ENCODE measurements around the gene MTTP. TPM values are rescaled to one million over a fixed set of nuclear protein-coding genes. Genes with fewer than 3 reads are reported as not detected.

MTTP gene
- total RNA-seq, 1 donor from 2014 or later: not detected

DNA sequence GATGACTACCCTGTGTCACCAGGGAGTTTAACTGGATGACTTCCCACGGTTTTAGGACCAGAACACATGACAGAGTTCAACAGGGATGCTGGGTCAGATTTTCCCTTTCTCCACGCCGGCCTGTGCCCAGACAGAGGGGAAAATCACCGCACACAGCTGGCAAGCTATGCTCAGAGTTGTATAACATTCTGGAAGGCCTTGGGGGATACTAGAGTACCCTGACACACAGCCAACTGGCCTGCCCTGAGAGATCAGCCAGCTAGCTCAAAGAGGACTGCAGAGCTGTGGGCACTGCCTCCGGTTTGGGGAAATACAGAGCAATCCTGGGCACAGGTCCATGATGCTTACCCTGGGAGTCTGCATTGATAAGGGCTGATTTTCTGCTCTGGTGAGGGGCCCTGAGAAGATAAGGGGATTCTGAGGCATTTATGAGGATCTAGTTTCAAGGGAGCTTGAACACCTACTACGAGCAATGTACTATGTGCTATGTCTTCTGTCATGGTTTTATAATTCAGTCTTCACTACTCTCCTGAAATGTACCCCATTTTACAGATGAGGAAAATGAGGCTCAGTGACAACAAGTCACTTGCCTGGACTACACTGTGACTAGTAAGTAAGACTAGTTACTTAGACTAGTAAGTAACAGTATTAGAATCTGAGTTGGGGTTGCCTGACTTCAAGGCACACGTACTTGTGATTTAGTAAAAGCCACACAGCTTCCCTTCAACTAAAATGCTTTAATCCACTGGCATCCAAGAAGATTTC, 68.3 kb downstream of the MTTP start:
- ATAC-seq: no peak

DNA sequence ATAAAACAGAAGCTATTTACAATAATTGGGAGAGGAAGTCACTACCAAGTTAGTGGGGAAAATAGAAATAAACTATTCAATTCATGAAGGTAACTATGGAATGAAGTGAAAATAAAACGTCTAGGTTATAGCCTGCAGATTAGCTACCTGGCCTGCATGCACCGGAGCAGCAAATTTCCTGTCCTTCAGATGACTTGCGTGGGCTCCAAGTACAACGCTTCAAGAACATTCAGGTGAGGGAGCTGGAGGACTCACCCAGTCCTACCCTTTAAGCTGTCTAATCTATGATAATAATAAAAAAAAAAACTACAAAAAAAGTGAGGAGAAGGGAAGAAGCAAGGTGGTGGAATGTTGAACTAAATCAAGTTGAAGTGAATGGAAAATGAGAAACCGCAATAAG, 69.8 kb downstream of the MTTP start:
- ATAC-seq: no peak

DNA sequence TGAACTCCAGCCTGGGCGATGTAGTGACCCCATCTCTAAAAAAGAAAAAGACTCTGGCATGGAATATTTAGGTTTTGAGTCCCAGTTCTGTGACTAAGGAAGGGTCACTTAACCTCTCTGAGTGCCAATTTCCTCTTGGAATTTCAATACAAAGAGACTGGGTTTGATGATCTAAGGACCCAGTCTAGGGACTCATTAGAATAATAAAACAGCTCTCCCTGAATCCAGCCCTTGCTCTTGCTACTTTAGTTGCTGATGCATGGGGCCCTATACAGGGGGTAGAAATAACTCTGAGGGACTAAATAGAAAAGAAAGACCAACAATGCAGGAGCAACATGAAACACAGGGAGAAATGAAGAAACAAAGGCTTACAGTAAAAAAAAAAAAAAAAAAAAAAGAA, 70.4 kb downstream of the MTTP start:
- ATAC-seq: no peak

DNA sequence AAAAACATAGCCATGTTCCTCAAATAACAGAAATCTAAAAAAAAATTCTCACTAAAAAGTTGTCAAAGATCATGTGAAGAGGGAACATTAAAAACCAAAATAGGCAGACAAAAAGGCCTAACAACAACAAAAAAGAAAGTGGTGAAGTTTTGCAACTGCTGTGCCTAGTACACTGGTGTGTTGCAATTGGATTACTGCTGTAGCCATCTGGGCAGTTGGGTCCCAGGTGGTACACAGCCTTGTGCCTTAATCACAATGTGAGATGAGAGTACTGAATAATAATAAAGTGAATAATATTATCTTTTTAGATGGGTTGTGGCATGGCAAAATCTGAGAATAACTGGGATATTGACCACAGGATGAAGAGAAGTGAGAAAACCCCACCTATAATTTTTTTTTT, 71.0 kb downstream of the MTTP start:
- ATAC-seq: no peak

DNA sequence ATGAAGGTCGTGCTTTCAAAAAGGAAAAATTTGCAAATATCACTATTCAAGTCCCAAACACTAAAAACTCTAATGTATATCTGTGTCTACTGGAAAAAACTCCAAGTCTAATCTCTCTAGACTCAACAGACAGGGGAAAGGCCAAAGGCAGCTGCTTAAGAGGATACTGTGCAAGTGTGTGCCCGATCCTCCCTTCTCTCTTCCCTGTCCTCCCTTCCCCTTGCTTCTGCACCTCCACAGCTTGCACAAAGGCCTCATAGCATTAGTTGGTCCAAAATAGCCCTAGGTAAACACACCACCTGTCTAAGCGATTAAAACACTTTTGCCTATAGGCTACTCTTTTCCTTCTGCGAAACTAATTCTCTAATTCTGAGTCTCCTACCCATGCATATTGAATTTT, 72.4 kb downstream of the MTTP start:
- ATAC-seq: no peak

DNA sequence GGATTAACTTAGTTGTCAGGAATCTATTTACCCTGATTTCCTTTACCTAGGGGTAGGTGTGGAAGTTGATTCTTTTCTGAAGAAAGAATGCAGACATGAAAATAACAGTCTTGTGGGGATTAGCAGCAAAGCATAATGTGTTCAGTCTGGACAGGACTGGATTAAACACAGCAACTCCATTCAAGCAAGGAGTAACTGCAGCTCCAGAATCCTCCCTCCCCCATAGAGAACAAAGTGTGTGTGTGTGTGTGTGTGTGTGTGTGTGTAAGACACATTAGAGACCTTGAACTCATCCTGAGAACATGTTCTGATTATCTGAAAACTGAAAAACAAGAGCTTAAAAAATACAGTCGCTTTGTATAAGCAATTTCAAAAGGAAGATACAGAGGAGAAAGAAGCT, 73.7 kb downstream of the MTTP start:
- no peak for ATAC-seq

DNA sequence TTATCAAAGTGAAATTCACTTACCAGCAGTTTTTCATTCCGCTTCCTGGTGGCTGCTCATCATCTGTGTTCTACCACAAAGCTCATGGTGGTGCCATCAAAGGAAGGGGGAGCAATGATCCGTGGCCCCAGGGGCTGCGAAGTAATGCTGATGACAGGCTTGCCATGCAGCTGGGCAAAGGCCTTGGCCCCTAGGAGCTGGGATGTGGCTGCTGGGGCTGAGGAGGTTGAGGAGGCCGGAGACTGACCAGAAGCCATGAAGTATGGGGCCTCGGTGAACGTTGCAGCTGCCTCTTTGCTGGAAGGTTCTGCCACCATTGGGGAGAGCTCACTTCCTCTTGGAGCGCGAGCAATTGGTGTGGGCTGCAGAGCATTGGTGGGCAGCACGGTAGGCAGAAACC, 74.6 kb downstream of the MTTP start:
- ATAC-seq: no peak

DNA sequence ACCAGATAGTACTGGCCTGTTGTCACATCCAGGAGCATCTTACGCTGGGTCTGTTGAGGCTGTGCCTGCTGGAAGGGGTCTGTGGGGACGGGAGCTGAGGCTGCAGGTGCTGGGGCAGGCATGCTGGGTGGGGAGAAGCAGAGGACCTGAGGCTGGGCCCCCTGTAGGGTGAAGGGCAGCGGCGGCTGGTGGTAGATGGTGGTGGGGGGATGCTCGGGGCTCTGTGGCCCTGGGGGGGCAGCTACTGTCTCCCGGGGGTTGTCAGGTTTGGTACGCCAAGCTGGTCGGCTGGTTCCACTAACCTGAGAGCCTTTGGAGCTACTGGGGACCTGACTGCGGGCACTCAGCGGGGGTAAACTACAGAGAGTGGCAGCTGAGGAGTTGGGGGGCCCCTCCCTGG, 75.2 kb downstream of the MTTP start:
- ATAC-seq: no peak

DNA sequence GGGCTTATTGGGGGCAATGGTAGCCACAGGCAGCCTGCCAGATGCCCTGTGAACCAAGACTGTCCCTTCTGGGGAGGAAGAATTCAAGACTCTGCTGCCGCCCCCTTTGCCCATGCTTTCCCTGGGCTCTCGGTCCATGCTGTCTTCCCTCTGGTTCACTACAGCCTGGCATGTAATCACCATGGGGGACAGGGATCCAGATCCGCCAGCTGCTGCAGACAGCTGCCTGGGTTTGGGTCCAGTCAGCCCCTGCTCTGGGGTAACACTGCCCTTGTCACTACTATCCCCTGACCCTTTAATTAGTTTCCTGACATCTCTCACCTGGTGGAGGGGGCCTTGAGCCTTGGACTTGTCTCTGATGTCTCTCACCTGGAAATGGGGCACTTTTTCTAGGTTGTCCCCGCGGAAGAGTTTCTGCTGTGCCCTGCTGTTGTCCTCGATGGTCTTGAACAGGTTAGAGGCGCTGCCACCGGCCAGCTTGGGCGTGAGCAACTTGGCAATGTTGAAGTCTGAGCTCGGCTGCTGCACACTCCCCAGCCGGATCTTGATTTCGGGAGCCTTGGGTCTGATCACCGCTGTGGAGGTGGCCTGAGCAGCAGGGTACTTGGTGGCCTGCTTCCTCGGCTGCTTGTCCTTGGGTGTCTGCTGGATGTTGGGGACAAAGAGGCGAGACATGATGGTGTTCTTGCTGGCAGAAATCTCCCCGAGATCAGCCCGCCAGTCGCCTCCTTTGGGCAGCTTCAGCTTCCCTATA, 76.6 kb downstream of the MTTP start:
- ATAC-seq: no peak

DNA sequence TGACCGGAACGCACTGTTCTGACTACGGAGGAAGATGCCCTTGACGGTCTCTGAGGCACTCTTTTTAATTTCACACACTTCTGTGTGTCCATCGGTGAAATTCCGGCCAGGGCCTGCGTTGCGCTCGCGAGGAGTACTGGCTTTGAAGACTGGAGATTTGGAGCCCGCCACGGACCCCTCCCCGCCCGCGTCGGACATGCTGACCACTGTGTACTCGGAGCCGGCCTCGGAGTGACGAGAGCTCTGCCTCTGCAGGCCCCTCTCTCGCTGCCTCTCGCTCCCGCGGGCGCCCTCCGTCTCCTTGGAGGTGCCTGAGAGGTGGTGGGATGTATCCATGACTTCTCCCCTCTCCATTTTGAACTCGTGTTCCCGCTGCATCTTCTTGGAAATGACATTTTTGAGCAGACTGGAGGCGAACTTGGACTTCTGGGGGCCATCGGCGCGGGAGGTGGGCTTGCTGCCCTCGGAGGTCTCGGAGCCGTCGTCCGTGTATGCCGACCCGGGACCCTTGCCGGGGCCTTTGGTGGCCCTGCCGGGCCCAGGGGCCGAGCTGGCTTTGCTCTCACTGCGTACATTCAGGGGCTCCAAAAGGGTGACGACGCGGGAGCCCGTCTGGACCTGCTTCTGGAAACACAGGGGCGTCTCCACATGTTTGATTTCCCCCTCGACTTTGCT, 77.3 kb downstream of the MTTP start:
- no peak for ATAC-seq

DNA sequence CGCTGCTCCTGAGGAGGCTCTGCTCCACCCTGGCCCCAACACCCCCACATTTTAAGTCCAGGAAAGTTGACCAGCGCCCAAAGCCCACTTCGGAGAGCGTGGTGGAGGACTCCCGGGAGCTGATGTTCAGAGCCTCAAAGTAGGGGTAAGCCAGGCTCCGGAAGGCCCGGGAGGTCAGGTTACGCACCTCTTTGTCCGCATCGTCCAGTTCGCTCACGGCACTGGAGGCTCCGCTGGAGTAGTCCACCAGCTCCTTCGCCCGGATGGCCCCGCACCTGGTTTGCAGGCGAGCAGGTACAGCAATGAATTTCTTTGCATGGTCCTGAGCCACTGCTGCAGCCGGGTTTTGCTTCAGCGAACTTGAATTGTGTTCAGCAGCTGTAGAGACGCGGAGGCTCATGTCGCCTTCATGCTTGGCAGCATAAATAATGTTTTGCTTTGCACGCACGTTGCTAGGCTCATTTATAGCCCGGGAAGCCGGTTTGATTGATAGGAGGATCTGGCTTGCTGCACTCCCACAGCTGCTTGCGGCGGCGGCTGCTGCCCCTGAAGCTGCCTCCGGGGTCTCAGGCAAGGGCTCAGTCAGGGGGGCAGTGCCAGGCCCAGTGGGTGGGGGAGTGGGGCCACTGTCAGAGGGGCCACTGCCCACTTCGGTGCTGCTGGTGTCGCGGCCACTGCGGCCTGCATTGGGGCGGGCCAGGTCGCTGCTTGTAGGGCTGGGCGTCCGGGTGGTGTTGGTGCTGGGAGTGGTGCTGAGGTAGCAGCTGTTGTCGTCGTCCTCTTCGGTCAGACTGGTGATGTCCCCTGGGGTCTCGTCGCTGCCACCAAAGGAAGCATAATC, 78.2 kb downstream of the MTTP start:
- ATAC-seq: no peak

DNA sequence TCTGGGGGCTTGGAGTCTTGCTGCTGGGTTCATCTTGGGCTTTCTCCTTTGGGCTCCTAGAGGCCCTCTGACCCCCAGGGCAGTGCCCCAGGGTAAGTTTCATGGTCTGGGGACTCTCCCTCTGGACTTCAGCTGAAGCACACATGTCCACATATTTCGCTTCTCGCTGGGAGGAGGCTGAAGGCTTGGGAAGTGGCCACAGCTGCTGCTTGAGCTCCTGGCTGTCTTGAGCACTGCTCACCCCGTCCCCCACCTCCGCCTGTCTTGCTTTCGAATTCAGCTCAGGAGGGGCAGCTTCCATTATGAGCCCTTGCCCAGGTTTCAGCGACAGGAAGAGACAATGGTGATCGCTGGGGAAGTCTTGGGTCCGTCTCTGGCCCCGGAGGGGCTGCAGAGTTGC, 79.3 kb downstream of the MTTP start:
- no peak for ATAC-seq

DNA sequence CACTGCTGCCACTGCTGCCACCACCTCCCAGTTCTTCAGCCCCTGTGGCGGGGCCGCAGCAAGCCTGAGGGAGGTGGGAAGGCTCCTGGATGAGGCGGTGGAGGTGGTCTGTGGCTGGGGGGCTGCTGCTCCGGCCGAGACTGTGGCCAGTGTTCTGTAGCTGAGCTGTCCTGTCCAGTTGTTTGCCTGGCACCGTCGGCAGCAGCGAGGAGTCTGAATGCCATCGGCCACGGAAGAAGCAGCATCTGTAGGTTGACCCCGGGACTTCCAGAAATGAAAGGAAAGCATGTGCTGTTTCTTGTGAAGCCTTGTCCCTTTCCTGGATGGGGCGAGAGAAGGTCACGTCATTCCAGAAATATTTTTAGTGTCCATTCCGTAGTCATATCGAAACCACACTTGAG, 79.7 kb downstream of the MTTP start:
- no peak for ATAC-seq

DNA sequence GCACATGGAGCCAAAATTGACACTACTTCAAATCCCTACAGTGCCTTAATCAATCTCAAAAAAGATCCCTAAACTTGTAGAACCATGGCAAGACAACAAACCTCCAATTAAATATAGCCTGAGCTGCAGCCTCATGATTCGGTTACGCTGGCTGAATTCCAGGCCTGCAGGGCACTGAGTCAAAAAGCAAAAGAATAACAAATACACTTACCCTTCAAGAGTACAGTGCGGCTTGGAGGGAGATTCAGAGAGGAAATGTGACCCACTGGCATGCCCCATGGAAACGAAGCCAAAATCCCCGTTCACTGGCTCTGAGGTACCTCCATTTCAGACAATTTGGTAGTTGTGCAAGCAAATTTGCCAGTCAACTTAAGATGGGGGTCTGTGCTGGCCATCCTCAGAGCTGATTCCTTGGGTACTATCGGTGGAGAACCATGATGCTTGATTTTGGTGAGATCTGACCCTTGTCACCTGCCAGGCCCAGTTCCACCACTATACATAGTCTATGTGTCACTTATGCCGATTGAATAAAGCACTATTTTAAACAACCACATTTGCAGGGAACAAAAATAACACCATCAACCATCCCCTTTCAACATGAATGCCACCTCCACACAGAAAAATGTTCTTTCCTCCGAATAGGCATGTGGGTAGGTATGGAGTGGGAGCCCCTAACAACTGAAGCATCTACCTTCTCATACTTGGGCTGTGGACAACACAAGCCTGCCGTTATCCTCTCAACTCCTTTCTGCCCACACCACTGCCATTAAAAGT, 80.9 kb downstream of the MTTP start:
- ATAC-seq: peak; percentile 41

DNA sequence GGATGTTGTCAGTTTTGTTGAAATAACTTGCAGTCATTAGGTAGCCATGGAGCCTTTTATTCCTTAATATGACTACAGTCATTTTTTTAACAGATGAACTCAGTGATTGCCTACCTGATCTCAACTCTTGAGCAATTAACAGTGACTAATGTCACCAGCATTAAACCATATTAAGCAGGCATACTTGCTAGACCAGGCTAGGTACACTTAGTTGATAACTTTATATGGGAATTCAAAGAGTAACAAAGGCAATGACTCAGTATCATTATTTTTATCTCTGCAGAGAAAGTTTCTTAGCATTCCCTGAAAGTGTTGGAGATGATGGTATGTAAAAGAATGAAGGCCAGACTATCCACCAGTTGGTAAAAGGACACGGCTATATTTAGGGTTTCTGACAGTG, 83.2 kb downstream of the MTTP start, which contains the start of gene C4orf54:
Gene C4orf54 (minus strand): TSS at position 31 of the 400 bp plus-strand sequence. CDS start 3,180 bp downstream, outside the sequence.
- peak; percentile 97 for ATAC-seq

DNA sequence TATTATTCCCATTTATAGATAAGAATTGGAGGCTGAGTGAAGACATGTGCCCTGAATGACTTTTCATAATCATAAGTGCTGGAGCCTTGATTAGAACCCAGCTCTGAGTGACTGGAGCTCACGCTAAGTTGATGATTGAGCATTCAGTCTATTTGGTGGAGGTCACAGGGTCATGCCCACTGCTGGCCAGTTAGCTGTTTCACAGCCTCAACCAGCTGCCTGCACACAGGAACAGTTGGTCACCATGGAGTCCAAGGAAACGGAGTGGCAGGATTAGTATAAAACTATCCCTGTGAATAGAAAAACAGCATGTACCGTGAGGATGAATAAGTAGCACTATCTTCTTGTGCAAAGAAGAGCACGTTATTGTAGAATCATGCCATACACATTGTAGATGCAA, 84.0 kb downstream of the MTTP start:
- ATAC-seq: no peak

DNA sequence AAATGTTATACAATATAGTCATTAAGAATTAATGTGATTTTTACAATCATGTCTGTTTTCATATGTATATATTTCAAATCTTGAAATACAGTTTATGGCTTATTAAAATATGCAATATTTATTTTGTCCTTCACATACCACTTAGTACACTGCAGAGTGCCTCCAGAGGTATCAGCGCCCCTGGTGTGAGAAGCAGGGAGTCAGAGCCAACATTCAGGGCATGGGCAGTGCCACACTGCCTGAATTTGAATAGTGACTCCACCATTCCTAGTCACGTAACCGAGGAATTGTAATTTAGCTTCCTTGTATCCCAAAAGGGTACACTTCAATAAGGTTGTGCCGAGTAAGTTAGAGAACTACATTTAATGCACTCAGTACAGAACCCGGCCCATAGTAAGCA, 87.3 kb downstream of the MTTP start:
- no peak for ATAC-seq

DNA sequence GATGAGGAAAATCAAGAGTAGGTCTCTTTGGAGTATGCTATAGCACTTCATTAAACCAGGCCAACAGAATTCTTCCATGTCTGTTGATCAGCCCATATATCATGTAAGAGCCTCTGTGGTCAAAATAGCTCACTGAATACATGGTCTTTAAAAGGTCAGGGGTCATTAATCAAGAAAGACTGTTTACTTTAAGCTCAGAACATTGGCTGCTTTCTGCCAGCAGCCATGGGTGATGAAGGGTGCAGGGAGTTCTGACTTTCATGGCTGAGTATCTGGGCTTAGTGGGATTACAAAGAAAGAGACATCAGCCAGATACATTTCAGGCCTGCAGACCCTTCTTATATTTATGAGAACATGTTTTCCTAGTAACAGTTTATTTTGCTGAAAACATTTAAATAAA, 90.1 kb downstream of the MTTP start:
- ATAC-seq: no peak

DNA sequence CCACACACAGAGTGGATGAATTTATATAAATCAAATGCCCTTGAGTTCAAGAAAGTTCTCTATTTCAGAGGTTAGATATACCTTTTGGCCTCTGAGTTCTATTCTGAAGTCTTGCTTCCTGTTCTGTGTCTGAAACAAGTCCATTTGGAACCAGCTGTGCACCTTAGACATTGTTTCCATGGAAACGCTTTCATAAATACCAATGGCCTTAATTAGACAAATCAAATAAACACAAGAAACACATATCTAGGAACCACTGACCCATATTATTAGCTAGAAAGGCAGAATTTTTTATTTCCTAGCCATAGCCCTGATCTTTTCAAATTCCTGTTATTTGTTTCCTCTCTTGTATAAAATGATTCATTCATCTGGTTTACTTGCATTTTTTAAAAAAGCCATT, 91.4 kb downstream of the MTTP start:
- ATAC-seq: no peak

DNA sequence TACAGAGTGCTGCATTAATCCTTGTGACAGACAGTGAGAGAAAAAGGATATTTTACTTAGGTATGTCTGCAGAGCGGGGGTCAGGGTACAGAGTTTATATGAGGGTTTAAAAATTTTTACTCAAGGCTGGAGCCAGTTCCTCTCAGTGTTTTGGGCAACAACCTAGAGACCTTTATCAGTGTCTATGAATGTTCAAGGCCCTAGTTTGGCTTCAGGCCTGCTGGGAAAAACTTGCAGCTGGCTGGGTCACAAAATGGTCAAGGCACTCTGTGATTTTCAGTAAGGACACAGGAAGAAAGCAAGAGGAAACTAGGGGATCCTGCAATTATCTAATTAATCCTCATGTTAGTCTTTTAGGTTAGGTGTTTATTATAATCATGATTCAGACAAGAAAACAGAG, 93.8 kb downstream of the MTTP start:
- ATAC-seq: no peak

DNA sequence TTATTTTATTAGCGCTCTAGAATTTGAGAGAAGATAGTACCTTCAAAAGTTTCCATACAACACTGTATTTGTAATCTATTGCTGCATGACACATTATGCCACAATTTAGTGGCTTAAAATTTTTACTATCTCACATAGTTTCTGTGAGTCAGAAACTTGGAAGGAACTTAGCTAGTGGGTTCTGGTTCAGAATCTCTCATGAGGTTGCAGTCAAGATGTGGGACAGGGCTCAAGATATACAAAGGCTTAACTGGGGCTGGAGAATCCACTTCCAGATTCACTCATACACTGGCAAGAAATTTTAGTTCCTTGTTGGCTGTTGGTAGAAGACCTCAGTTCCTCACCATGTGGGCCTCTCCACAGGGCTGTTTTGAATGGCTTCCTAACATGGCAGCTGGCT, 94.5 kb downstream of the MTTP start:
- no peak for ATAC-seq

Measured in esophagus mucosa (tissue), 1 donor.